GM19438 (cell line): ENCODE measurements around the gene SERPINA1.
"Not testable (repeated sequence)": the region's sequence is repeated elsewhere in the genome, so short reads cannot be mapped to it uniquely, and the experiment has no call there.

Experiments
- ATAC-seq: cut with Tn5 transposase; IDR thresholded peaks from one replicate; pipeline ENCODE4 v1.9.1; 2021; ENCODE audit warnings: low read depth; ENCODE audit not compliant: unreplicated experiment

Gene SERPINA1

GRCh38 chr14:94373708-94374107, 14.7 kb downstream of the SERPINA1 start:
- ATAC-seq, result no peak

GRCh38 chr14:94372021-94372605, 16.3 kb downstream of the SERPINA1 start:
- no peak for ATAC-seq

GRCh38 chr14:94370524-94370910, 17.9 kb downstream of the SERPINA1 start:
- no peak for ATAC-seq

- ATAC-seq, result not testable (repeated sequence)
These were observed 18.5 kb downstream of the SERPINA1 start for GRCh38 chr14:94369766-94370523.

- ATAC-seq, result no peak
These were observed 19.4 kb downstream of the SERPINA1 start for GRCh38 chr14:94368956-94369355.

GRCh38 chr14:94368243-94368590, 20.2 kb downstream of the SERPINA1 start:
- no peak for ATAC-seq

GRCh38 chr14:94367347-94368242, 20.8 kb downstream of the SERPINA1 start:
- ATAC-seq, result no peak

- ATAC-seq, result no peak
These were observed 22.1 kb downstream of the SERPINA1 start, which contains the start of gene SERPINA2 for GRCh38 chr14:94366146-94366915. Gene SERPINA2, minus strand, starts transcription at chr14:94366698.

- no peak for ATAC-seq
These were observed 22.8 kb downstream of the SERPINA1 start for GRCh38 chr14:94365624-94366023.

- no peak for ATAC-seq
These were observed 23.4 kb downstream of the SERPINA1 start for GRCh38 chr14:94364964-94365363.

- no peak for ATAC-seq
These were observed 24.4 kb downstream of the SERPINA1 start for GRCh38 chr14:94364037-94364436.

GRCh38 chr14:94363151-94363624, 25.2 kb downstream of the SERPINA1 start:
- no peak for ATAC-seq

GRCh38 chr14:94362614-94363133, 25.7 kb downstream of the SERPINA1 start:
- no peak for ATAC-seq

- no peak for ATAC-seq
These were observed 26.7 kb downstream of the SERPINA1 start for GRCh38 chr14:94361682-94362081.

- ATAC-seq, result no peak
These were observed 27.3 kb downstream of the SERPINA1 start for GRCh38 chr14:94360945-94361565.

GRCh38 chr14:94357166-94357565, 31.2 kb downstream of the SERPINA1 start:
- no peak for ATAC-seq

- no peak for ATAC-seq
These were observed 31.9 kb downstream of the SERPINA1 start for GRCh38 chr14:94356379-94357056.

GRCh38 chr14:94355191-94355794, 33.1 kb downstream of the SERPINA1 start:
- peak; percentile 51 for ATAC-seq
